Measurements from ENCODE around the gene ZNF688.
"Not testable (repeated sequence)": the region's sequence is repeated elsewhere in the genome, so short reads cannot be mapped to it uniquely, and the experiment has no call there.

Gene ZNF688

GRCh38 chr16:30571445-30572322 lies at the start of gene ZNF688:
ZNF688 (minus strand) TSS chr16:30571714; CDS start chr16:30571629, 85 bp downstream.
- DNase-seq (ENCODE audit: low read depth) = peak; percentile 97

DNA sequence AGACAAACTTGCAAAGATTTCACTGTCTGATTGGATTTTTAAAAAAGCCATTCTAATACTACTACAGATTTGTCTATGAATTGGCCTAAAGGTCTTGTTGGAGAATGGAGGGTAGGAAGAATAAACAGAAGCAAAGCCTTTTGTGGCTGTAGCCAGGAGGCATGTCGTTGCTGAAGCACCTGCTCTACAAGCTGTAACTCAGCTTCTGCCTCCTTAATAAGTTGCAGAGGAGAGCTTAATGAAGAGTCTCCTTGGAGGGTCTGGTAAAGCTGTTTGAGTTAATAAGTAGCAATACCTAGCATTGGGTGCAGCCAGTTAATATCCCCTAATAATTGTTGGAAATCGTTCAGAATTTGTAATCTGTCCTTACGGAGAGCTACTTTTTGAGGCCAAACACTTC lies 48.7 kb upstream of the ZNF688 start:
- no peak for DNase-seq (ENCODE audit: low read depth)

GRCh38 chr16:30619638-30620037 lies 48.1 kb upstream of the ZNF688 start:
- no peak for DNase-seq (ENCODE audit: low read depth)

- DNase-seq (ENCODE audit: low read depth) = no peak
Measured at GRCh38 chr16:30619202-30619601, 47.7 kb upstream of the ZNF688 start.

GRCh38 chr16:30615358-30616091 lies 44.0 kb upstream of the ZNF688 start:
- DNase-seq (ENCODE audit: low read depth) = no peak

DNA sequence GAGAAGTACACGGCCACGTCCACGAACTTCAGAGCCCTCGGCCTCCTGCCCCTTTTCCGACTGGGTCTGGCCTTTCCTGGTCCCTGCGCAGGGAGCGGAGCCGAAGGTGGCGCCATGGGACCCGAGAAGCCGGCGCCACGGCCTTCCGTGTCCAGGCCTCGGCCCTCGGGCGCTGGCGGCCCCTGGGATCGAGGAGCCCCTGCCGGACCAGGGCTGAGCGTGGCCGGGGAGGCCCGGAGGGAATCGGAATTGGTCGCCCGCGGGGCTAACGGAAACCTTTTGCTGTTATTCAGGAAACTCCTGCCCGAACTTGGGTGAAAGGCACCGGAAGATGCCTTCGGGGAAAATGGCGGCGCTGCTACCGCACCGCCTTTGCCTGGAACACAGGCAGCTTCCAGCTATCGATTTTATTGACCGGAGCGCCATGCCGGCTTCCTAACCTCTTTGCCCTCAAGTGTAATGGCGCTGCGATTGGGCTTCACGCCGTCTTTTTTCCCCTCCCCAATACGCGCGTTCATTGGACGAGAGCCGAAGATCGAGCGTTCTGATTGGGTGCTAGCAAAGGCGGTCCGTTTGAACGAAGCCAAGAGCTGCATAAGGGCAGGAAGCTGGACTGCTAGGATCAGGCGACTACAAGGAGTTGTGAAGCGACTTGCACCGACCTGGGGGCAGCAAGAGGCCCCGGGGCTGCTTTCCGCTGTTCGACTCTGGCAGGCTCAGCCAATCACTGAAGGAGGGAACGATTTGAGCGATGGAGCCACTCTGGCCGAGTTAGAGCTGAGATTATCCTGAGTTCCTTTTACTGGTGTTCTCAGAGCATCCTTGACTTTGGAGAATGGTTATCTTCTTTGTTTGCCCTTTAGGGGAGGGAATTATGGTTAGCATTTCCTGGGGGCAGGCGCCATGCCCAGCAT lies 38.7 kb upstream of the ZNF688 start, which contains the start of gene ZNF689:
TSS of gene ZNF689 (minus strand) at position 464 of the 914 bp plus-strand sequence. CDS start at position 116, 348 bp downstream.
- peak; percentile 96 for DNase-seq (ENCODE audit: low read depth)

DNA sequence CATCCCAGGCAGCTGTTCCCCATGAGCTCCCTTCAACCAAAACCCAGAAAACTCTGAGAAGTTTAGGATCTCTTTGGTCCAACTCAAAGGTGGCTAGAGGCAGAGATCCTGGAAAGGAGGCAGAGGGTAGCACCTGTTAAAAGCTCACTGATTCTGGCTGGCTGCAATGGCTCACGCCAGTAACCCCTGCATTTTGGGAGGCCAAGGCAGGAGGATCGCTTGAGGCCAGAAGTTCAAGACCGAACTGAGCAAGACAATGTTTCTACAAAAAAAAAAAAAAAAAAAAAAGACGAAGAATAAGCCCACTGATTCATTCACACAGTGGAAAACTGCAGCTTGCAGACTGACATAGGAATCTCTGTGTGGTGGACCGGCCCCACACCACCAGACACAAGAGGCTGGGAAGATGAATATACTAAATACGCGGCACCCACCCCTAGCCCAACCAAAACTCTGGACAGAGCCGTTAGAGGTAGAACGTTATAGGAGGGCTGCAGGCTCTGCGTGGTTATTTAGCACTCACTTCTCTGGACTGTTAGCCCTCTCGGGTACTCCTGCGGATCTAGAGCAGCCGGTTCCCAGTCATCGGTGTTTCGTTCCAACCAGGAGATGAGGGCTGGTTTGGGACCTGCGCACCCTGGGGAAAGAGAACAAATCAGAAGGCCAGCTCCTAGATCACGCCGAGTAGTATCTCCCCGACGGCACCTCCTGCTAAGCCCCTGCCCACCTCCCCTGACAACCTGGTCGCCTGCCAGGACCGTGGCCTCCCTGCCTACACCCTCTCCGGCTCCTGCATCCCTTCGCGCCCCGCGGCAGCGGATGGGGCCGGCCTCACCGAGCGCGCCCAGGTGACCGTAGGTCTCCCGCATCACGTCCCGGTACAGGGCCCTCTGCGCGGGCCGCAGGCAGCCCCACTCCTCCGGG lies 37.8 kb upstream of the ZNF688 start:
- DNase-seq (ENCODE audit: low read depth) = peak; percentile 9

GRCh38 chr16:30606004-30606403 lies 34.5 kb upstream of the ZNF688 start:
- no peak for DNase-seq (ENCODE audit: low read depth)

- no peak for DNase-seq (ENCODE audit: low read depth)
Measured at GRCh38 chr16:30605158-30605557, 33.6 kb upstream of the ZNF688 start.

- DNase-seq (ENCODE audit: low read depth) = no peak
Measured at GRCh38 chr16:30604316-30604947, 32.9 kb upstream of the ZNF688 start.

DNA sequence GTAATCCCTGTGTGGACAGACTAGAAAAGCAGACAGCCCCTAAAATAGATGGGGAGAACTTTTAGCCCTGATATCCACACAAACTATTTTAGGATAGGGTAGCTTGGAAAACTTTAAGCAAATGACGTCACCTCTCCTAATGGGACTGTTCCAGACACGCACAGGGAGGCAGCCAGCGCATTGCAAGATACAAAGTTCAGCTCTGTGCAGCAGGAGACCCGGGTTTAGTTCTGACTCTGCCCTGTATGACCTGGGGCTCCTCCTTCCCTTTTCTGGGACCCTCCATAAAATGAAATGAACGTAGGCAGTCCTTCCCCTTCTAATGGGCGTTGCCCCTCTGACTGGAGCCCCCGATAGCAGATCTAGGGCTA lies 32.4 kb upstream of the ZNF688 start:
- DNase-seq (ENCODE audit: low read depth) = no peak

DNA sequence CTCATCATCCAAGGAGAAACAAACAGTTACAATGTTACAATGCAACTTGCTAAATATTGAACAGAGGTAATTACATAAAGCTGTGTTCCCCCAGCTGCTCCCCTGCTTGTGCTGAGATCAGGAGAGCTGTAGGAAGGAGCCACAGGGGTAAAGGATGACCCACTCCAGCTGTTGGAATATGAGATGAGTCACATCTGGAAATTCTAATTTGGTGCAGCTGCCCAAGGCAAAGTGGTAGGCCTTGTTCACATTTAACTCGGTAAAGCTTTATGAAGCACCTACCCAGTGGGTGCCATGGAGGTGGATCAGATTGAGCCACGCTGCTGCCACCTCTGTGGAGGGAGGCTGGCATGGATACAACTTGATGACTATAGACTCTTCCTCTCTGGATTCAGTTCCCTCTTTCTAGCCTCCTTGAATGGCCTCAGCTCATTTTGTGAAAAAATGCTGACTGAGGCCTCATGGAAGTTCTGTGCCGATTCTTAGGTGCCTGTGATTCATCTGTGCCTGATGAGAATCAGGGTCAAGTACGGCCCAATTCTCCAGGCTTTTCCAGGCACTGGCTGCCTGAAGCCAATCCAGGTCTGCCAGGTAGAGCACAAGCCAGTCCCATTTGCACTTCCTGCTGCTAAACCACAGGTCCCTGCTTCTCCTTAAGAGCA lies 31.2 kb upstream of the ZNF688 start:
- DNase-seq (ENCODE audit: low read depth) = peak; percentile 44

DNA sequence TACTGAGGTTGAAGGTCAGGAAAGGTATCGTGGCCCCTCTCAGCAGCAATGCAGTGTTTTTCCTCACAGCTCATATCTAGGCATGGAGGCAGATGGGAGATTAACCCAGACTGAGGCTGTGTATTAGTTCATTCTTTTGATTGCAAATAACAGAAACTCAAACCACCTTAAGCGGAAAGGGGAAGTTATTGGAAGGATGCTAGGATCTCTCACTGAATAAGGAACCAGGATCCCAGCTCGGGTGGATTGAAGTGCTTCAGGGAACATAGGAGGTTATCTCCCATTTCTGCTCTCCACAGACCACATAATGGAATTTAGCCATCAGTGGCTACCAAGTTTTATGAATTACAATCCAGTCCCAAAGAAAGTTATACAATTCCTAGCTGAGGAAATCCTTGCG lies 30.5 kb upstream of the ZNF688 start:
- no peak for DNase-seq (ENCODE audit: low read depth)

GRCh38 chr16:30600929-30601328 lies 29.4 kb upstream of the ZNF688 start:
- DNase-seq (ENCODE audit: low read depth) = no peak

DNA sequence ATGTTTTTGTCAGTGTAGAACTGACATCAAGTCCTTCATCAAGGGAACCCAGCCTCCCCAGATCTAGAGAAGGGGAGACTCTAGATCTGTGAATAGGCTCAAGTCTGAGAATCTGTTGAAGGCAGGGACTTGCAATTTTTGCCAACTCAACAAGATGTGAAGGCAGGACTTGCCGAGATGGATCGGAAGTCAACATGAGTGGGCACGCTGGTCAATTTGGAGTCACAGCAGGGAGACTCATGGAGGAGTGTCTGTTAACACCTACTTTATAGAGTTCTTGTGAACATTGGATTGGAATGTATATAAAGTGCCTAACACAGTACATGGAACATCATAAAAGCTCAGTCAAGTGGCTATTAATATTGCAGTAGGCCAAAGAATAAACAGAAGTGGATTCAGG lies 28.7 kb upstream of the ZNF688 start:
- no peak for DNase-seq (ENCODE audit: low read depth)

DNA sequence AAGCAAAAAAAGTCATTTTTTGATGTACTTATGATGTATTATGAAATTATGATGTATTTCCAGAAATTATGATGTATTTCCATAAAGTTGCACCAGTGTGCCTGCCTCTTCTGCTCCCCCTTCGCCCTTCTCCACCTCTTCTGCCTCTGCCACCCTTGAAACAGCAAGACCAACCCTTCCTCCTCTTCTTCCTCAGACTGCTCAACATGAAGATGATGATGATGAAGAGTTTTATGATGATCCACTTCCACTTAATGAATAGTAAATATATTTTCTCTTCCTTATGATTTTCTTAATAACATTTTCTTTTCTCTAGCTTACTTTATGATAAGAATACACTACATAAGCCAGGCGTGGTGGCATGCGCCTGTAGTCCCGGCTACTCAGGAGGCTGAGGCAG lies 21.4 kb upstream of the ZNF688 start:
- no peak for DNase-seq (ENCODE audit: low read depth)

DNA sequence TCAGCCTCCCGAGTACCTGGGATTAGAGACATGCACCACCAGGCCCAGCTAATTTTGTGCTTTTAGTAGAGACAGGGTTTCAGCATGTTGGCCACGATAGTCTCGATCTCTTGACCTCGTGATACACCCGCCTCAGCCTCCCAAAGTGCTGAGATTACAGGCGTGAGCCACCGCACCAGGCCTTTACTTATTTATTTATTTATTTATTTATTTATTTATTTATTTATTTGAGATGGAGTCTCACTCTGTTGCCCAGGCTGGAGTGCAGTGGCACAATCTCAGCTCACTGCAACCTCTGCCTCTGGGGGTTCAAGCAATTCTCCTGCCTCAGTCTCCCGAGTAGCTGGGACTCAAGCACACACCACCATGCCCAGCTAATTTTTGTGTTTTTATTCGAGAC lies 19.4 kb upstream of the ZNF688 start:
- not testable (repeated sequence) for DNase-seq (ENCODE audit: low read depth)

DNA sequence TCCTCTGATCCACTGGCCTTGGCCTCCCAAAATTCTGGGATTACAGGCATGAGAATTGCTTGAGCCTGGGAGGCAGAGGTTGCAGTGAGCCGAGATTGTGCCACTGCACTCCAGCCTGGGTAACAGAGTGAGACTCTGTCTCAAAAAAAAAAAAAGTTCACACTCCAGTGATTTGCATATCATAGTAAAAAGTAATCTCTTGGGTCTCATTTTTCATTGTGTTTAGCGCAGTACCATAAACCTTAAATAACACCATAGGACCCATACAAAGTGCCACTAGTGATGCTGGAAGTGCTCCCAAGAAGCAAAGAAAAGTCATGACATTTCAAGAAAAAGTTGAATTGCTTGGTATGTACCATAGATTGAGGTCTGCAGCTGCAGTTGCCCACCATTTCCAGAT lies 18.1 kb upstream of the ZNF688 start:
- not testable (repeated sequence) for DNase-seq (ENCODE audit: low read depth)

- DNase-seq (ENCODE audit: low read depth) = no peak
Measured at GRCh38 chr16:30588651-30589050, 17.1 kb upstream of the ZNF688 start.

Data from fibroblast of the conjunctiva (primary cell).